Right lobe of liver (tissue), 4 donors: ENCODE measurements around the gene SMC5.
"Not testable (repeated sequence)": the region's sequence is repeated elsewhere in the genome, so short reads cannot be mapped to it uniquely, and the experiment has no call there.

ENCODE experiments used
- CTCF ChIP-seq, 4 donors: fragments of 200-600 bp in 3 of 4; fragments of 450-650 bp in 1 of 4; IDR thresholded peaks; one replicate each; pipeline versions ENCODE4 v1.5.1 to v1.8.0; 2016 to 2022; ENCODE audit warnings: antibody characterized with exemption in 4 of 4, mild to moderate bottlenecking in 2 of 4
- POLR2A ChIP-seq: fragments of 450-650 bp; IDR thresholded peaks from one replicate; pipeline ENCODE4 v1.6.1; 2017; ENCODE audit warnings: antibody characterized with exemption, mild to moderate bottlenecking
- donor health status: DM: no; HTN: no; CAD: no.
- donor health status: DM: no; HTN: no; CAD: no.
- donor health status: DM: no; HTN: yes; CAD: no.

DNA sequence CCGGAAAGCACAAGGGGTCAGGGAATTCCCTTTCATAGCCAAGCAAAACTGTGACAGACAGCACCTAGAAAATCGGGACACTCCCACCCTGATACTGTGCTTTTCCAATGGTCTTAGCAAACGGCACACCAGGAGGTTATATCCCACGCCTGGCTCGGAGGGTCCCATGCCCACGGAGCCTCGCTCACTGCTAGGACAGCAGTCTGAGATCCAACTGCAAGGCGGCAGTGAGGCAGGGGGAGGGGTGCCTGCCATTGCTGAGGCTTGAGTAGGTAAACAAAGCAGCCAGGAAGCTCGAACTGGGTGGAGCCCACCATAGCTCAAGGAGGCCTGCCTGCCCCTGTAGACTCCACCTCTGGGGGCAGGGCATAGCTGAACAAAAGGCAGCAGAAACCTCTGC, 24.6 kb upstream of the SMC5 start:
- not testable (repeated sequence) for TF ChIP-seq CTCF (IDR thresholded peaks at IDR 0.05); POLR2A
